ENCODE data around the gene TAMALIN.

TAMALIN gene

GRCh38 chr12:52014567-52015530 is 8.1 kb downstream of the TAMALIN start:
- H3K36me3 ChIP-seq, result peaks cover 0 to 18% (median 16%) of the 10 kb centered on the region in 3 donors
- H3K27ac ChIP-seq, result no peak overlapping the region
- no peak for DNase-seq
- no peak overlapping the region for H3K4me3 ChIP-seq
- H3K4me1 ChIP-seq, result peaks cover 0 to 14% (median 5%) of the 10 kb centered on the region in 4 donors
- no peaks in the 10 kb centered on the region for H3K9me3 ChIP-seq
- no peak for TF ChIP-seq CTCF (IDR thresholded peaks at IDR 0.05)
- intact Hi-C loops (cut with DNase I; ENCODE audit: low total_unique reads), result no loop called here
- peaks cover 0 to 29% of the 10 kb centered on the region in 2 donors for H3K27me3 ChIP-seq

DNA sequence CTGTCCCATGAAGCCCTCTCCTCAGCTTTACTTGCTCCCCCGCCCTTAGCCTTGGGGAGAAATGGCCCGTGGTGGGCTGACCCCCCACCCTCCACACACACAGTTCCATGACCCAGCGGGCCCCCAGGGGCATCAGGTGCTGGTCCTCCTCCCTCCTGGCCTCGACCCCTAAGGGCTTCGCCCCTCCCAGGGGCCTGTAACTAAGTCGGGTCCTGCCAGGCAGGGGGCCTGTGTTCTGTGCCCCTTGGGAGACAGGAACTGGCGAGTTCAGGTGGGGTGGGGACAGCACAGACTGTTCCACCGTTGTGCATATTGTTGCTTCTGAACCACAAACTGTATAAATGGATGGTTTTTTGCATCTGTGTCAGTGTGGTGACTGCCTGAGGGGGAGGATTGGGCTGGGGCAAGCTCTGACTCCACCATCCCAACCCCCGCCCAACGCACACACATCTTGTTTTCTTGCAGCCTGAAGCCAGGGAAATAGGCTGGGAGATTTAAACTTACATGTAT is 8.8 kb downstream of the TAMALIN start:
- Histone ChIP-seq H3K27ac (no peak overlapping the region), H3K27me3 (peaks cover 0 to 29% of the 10 kb centered on the region in 2 donors), H3K9me3 (no peaks in the 10 kb centered on the region), H3K36me3 (peaks cover 0 to 18% (median 16%) of the 10 kb centered on the region in 3 donors), H3K4me1 (peaks cover 0 to 6% (median 5%) of the 10 kb centered on the region in 4 donors), H3K4me3 (no peak overlapping the region)
- no peak for TF ChIP-seq CTCF (IDR thresholded peaks at IDR 0.05)
- intact Hi-C loops (cut with DNase I; ENCODE audit: low total_unique reads), result no loop called here
- DNase-seq, result no peak

- DNase-seq, result no peak
- TF ChIP-seq CTCF (IDR thresholded peaks at IDR 0.05), result no peak
These were observed 11.8 kb downstream of the TAMALIN start for GRCh38 chr12:52018433-52019112.

GRCh38 chr12:52019113-52019770 is 12.5 kb downstream of the TAMALIN start:
- DNase-seq, result no peak
- no peak overlapping the region for H3K4me3 ChIP-seq
- peaks cover 0 to 39% of the 10 kb centered on the region in 2 donors for H3K27me3 ChIP-seq
- intact Hi-C loops (cut with DNase I; ENCODE audit: low total_unique reads), result no loop called here
- H3K4me1 ChIP-seq, result peaks cover 4 to 21% (median 17%) of the 10 kb centered on the region in 4 donors
- H3K27ac ChIP-seq, result no peak overlapping the region
- no peaks in the 10 kb centered on the region for H3K36me3 ChIP-seq
- H3K9me3 ChIP-seq, result no peaks in the 10 kb centered on the region
- TF ChIP-seq CTCF (IDR thresholded peaks at IDR 0.05), result no peak

More at GRCh38 chr12:52018433-52019112, 11.8 kb downstream of the TAMALIN start:
- Histone ChIP-seq H3K4me1 (peaks cover 4 to 14% (median 11%) of the 10 kb centered on the region in 4 donors), H3K36me3 (peaks cover 0 to 5% (median 5%) of the 10 kb centered on the region in 3 donors), H3K4me3 (no peak overlapping the region), H3K9me3 (no peaks in the 10 kb centered on the region), H3K27me3 (peaks cover 0 to 39% of the 10 kb centered on the region in 2 donors), H3K27ac (no peak overlapping the region)
- intact Hi-C loops (cut with DNase I; ENCODE audit: low total_unique reads), result no loop called here
